Measurements from ENCODE around the gene NCBP1. TPM values are rescaled to one million over a fixed set of nuclear protein-coding genes. Genes with fewer than 3 reads are reported as not detected.
A peak's percentile ranks its signal among the peaks of the same experiment; 100 is the strongest.
"Not testable (repeated sequence)": the region's sequence is repeated elsewhere in the genome, so short reads cannot be mapped to it uniquely, and the experiment has no call there.

Gene NCBP1
- total RNA-seq, 2 donors from 2014 or later, result 29.4 to 63.5 TPM

DNA sequence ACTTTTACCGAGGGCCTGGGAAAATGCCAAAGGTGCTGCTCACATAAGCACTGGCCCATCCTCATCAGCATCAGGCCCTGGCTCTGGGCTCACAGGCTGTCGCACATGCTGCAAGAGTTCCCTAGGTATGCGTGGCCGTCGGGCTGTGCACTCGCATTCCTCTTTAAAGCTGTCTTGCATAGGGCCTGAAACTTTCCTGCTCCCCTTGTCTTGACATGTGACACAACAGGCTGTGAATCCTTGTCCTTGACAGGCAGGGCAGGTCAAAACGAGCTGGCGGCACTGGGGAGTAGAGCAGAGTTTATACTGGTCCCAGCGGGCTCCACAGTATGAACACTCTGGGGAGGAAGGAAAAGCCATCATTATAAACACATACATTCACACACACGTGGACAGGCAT, 31.2 kb upstream of the NCBP1 start:
- no peaks in the 10 kb centered on the region for H3K9me3 Mint-ChIP-seq
- peaks cover 18% of the 10 kb centered on the region for H3K36me3 Mint-ChIP-seq
- no peak overlapping the region for H3K4me3 Mint-ChIP-seq
- ATAC-seq (no peak), DNase-seq (ENCODE audit: low spot score) (no peak)
- H3K4me1 Mint-ChIP-seq (ENCODE audit: low read depth in 2 of 2), result peaks cover 7 to 9% of the 10 kb centered on the region in 2 donors
- H3K27me3 Mint-ChIP-seq, result no peaks in the 10 kb centered on the region
- H3K27ac Mint-ChIP-seq, result no peak overlapping the region

DNA sequence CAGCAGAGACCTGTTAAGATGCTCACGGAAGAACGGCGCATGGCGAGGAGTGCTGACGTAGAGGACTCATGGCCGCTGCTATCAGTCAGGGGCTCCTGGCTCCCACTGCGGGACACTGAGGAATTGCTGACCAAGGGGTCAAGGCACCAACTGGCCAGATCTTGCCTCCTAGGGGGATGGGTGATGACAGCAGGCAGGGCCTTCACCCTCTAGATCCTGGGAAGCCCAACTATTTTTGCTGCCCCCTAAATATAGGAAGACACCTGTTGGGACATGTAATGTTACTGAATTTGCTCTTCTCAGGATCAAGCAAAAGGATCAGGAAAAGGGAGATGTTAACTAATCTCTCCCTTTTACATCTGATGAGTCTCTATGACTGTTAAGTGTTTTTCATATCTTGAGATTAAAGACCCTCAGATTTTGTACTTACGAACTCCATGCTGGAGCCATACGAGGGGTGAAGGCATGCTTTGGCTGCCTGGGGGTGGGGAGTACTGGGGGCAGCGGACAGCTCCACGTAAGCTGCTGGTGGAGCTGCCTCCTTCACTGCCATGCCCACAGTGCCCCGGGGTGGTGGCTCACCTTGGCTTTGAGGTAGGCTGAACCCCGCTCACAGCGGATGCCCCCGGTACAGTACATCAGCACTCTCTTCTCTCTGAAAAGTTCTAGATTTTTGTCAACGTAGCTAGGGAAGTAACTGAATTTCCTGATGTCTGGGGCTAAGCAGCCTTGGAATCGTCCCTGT, 28.5 kb upstream of the NCBP1 start:
- H3K27ac Mint-ChIP-seq, result no peak overlapping the region
- no peaks in the 10 kb centered on the region for H3K27me3 Mint-ChIP-seq

DNA sequence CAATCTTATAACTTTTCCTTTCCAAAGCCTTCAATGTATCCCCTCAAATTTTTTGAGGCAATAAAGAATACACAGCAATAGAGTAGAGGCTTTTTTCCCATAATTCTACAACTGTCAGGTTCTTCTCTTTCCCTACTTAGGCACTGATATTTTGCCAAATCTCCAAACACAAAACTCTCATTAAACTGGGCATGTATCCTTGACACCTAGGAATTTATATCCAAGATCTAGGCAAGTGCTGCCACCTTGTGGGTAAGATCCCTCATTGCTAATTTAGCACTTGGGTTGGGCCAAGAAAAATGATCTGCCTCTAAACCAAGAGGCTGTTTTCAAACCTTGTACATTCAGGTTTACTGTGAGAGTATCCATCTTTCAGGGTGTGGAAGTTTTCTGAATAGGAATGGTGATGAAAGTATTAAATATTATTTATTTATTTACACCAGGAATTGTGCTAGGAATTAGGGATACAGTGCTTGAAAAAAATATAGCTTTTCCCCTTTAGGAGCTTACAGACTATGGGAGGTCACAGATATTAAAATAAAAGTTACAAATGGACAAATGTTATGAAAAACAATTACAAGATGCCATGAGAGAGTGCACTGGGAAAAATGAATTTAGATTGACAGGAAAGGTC, 18.1 kb upstream of the NCBP1 start:
- Mint-ChIP-seq H3K27me3 (no peaks in the 10 kb centered on the region), H3K9me3 (no peaks in the 10 kb centered on the region), H3K27ac (no peak overlapping the region), H3K36me3 (peaks cover 16% of the 10 kb centered on the region), H3K4me3 (no peak overlapping the region), H3K4me1 (ENCODE audit: low read depth in 2 of 2) (peaks cover 12 to 18% of the 10 kb centered on the region in 2 donors)
- DNase-seq (ENCODE audit: low spot score) (no peak), ATAC-seq (no peak)

More for the DNA sequence above, 28.5 kb upstream of the NCBP1 start:
- DNase-seq (ENCODE audit: low spot score) (no peak), ATAC-seq (no peak)
- peaks cover 17% of the 10 kb centered on the region for H3K36me3 Mint-ChIP-seq
- no peak overlapping the region for H3K4me3 Mint-ChIP-seq
- H3K9me3 Mint-ChIP-seq, result no peaks in the 10 kb centered on the region
- no peaks in the 10 kb centered on the region for H3K4me1 Mint-ChIP-seq (ENCODE audit: low read depth in 2 of 2)

DNA sequence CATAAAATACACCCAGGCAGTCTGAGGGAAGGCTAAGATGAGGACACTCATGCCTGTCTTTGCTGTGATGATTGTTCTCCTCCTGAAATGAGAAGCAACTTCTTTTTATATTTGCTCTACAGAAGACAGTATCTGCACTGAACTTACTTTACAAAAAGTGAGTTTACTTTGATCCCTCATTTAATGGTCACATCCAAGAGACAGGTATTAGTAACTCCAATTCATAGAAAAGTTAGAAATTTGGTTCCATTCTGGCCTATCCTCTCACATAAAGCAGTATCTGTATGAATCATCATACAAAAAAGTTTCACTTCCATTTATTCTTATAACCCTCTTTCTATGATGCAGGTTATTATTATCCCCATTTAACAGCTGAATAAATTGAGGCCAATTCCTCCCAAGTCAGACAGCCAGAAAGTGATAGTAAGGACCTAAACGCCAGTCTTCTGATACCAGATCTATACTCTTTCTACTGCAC, 15.6 kb upstream of the NCBP1 start:
- no peaks in the 10 kb centered on the region for H3K9me3 Mint-ChIP-seq
- H3K27ac Mint-ChIP-seq, result no peak overlapping the region
- ATAC-seq (peak in 1 of 2 donors; percentile 75), DNase-seq (ENCODE audit: low spot score) (no peak)
- H3K27me3 Mint-ChIP-seq, result no peaks in the 10 kb centered on the region
- no peak overlapping the region for H3K4me3 Mint-ChIP-seq
- peaks cover 18% of the 10 kb centered on the region for H3K36me3 Mint-ChIP-seq
- peaks cover 12 to 18% of the 10 kb centered on the region in 2 donors for H3K4me1 Mint-ChIP-seq (ENCODE audit: low read depth in 2 of 2)

GRCh38 chr9:97620063-97620462, 13.6 kb upstream of the NCBP1 start:
- H3K9me3 Mint-ChIP-seq, result not testable (repeated sequence)

GRCh38 chr9:97622483-97622882, 11.1 kb upstream of the NCBP1 start:
- ATAC-seq; H3K27ac Mint-ChIP-seq; H3K4me3 Mint-ChIP-seq; DNase-seq (ENCODE audit: low spot score); H3K9me3 Mint-ChIP-seq; H3K27me3 Mint-ChIP-seq: not testable (repeated sequence)
- Mint-ChIP-seq H3K36me3 (peaks cover 25% of the 10 kb centered on the region), H3K4me1 (ENCODE audit: low read depth in 2 of 2) (peaks cover 7 to 13% of the 10 kb centered on the region in 2 donors)

More at GRCh38 chr9:97620063-97620462, 13.6 kb upstream of the NCBP1 start:
- not testable (repeated sequence) for ATAC-seq; H3K27me3 Mint-ChIP-seq; H3K4me3 Mint-ChIP-seq; H3K27ac Mint-ChIP-seq; DNase-seq (ENCODE audit: low spot score)
- Mint-ChIP-seq H3K4me1 (ENCODE audit: low read depth in 2 of 2) (peaks cover 14 to 18% of the 10 kb centered on the region in 2 donors), H3K36me3 (peaks cover 26% of the 10 kb centered on the region)

GRCh38 chr9:97623946-97624345, 9.7 kb upstream of the NCBP1 start:
- H3K4me3 Mint-ChIP-seq, result no peak overlapping the region
- no peaks in the 10 kb centered on the region for H3K27me3 Mint-ChIP-seq
- DNase-seq (ENCODE audit: low spot score), result no peak
- peaks cover 25% of the 10 kb centered on the region for H3K36me3 Mint-ChIP-seq
- H3K9me3 Mint-ChIP-seq, result no peaks in the 10 kb centered on the region
- ATAC-seq, result no peak
- no peak overlapping the region for H3K27ac Mint-ChIP-seq
- H3K4me1 Mint-ChIP-seq (ENCODE audit: low read depth in 2 of 2), result peaks cover under 1 to 6% of the 10 kb centered on the region in 2 donors

GRCh38 chr9:97625620-97626019, 8.0 kb upstream of the NCBP1 start:
- H3K4me1 Mint-ChIP-seq (ENCODE audit: low read depth in 2 of 2), result peaks cover 10 to 13% of the 10 kb centered on the region in 2 donors
- no peaks in the 10 kb centered on the region for H3K9me3 Mint-ChIP-seq
- ATAC-seq (no peak), DNase-seq (ENCODE audit: low spot score) (no peak)
- H3K27ac Mint-ChIP-seq, result no peak overlapping the region
- H3K27me3 Mint-ChIP-seq, result no peaks in the 10 kb centered on the region
- no peak overlapping the region for H3K4me3 Mint-ChIP-seq
- H3K36me3 Mint-ChIP-seq, result peaks cover 21% of the 10 kb centered on the region

GRCh38 chr9:97627624-97628023, 6.0 kb upstream of the NCBP1 start:
- H3K36me3 Mint-ChIP-seq, result peaks cover 15% of the 10 kb centered on the region
- ATAC-seq (no peak), DNase-seq (ENCODE audit: low spot score) (no peak)
- no peak overlapping the region for H3K4me3 Mint-ChIP-seq
- no peaks in the 10 kb centered on the region for H3K27me3 Mint-ChIP-seq
- H3K9me3 Mint-ChIP-seq, result no peaks in the 10 kb centered on the region
- no peak overlapping the region for H3K27ac Mint-ChIP-seq
- H3K4me1 Mint-ChIP-seq (ENCODE audit: low read depth in 2 of 2), result peaks cover 19 to 22% of the 10 kb centered on the region in 2 donors

- Mint-ChIP-seq H3K27ac (no peak overlapping the region), H3K36me3 (peaks cover 15% of the 10 kb centered on the region), H3K4me3 (no peak overlapping the region), H3K9me3 (no peaks in the 10 kb centered on the region), H3K4me1 (ENCODE audit: low read depth in 2 of 2) (peaks cover 19 to 21% of the 10 kb centered on the region in 2 donors), H3K27me3 (no peaks in the 10 kb centered on the region)
- no peak for ATAC-seq
- DNase-seq (ENCODE audit: low spot score), result no peak
Observed at GRCh38 chr9:97628668-97629067, 5.0 kb upstream of the NCBP1 start.

DNA sequence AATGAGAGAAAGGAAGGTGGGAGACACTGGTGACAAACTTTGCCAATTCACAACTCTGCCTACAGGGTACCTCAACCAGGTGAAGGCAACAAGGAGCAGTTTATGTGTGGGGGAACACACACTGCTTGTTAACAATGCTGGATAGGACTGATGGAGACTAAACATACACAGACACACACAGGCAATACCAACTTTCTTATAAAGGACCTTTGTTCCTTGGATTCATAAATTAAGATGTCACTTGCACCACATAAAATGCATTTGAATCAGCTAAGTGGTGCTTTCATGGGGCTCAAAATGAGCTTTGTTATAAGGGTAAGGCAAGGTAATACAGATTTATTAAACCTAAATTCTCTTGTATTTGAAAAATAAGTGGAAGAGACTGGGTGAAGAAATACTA, 4.5 kb upstream of the NCBP1 start:
- Mint-ChIP-seq H3K9me3 (no peaks in the 10 kb centered on the region), H3K4me1 (ENCODE audit: low read depth in 2 of 2) (peaks cover 21 to 23% of the 10 kb centered on the region in 2 donors), H3K27ac (no peak overlapping the region), H3K27me3 (no peaks in the 10 kb centered on the region), H3K4me3 (no peak overlapping the region), H3K36me3 (peaks cover 13% of the 10 kb centered on the region)
- no peak for ATAC-seq
- no peak for DNase-seq (ENCODE audit: low spot score)

- ATAC-seq (no peak), DNase-seq (ENCODE audit: low spot score) (no peak)
- Mint-ChIP-seq H3K36me3 (peaks cover 5% of the 10 kb centered on the region), H3K27me3 (no peaks in the 10 kb centered on the region), H3K27ac (no peak overlapping the region), H3K9me3 (no peaks in the 10 kb centered on the region), H3K4me1 (ENCODE audit: low read depth in 2 of 2) (peaks cover 32 to 36% of the 10 kb centered on the region in 2 donors), H3K4me3 (no peak overlapping the region)
Observed at GRCh38 chr9:97630591-97630990, 3.0 kb upstream of the NCBP1 start.

DNA sequence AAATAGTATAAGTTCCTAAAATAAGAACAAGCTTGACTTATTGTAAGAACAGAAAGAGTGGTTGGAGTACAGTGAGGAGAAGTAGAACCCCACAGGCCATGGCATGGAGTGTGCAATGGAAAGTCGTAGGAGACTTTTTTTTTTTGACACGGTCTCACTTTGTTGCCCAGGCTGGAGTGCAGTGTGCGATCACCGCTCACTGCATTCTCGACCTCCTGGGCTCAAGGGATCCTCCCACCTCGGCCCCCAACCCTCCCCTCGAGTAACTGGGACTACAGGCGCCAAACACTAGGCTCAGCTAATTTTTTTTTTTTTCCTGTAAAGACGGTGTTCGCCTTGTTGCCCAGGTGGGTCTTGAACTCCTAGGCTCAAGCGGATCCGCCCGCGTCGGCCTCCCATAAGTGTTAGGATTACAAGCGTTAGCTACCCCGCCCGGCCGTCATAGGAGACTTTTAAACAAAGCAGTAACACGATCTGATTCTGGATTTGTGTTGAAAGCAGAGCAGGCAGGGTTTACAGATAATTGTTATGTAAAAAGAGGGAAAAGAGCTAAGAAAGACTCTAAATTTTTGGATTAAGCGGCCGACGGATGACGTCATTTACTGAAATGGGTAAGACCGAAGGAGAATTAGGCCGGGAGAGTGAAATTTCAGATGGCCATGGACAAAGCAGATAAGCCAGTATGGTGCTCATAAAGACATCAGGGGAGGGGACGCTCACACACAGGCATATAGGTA, 1.2 kb upstream of the NCBP1 start:
- no peaks in the 10 kb centered on the region for H3K36me3 Mint-ChIP-seq
- no peaks in the 10 kb centered on the region for H3K9me3 Mint-ChIP-seq
- H3K27me3 Mint-ChIP-seq, result no peaks in the 10 kb centered on the region
- peak overlapping the region; percentile 95 for H3K4me3 Mint-ChIP-seq
- DNase-seq (ENCODE audit: low spot score) (no peak), ATAC-seq (peak in 1 of 2 donors; percentile 1)
- H3K4me1 Mint-ChIP-seq (ENCODE audit: low read depth in 2 of 2), result peaks cover 41 to 50% of the 10 kb centered on the region in 2 donors
- H3K27ac Mint-ChIP-seq, result peak overlapping the region; percentile 96 to 97
